Heart left ventricle (tissue), 16 donors: ENCODE data around the gene ALDH3A1. TPM values are rescaled to one million over a fixed set of nuclear protein-coding genes. Genes with fewer than 3 reads are reported as not detected.

ENCODE experiments used
- ATAC-seq, 4 donors: fragments of 200-7000 bp; cut with Tn5 transposase; one replicate each; pipeline ENCODE4 v1.9.1; 2020 to 2022; ENCODE audit warnings: moderate library complexity in 4 of 4, mild to moderate bottlenecking in 3 of 4, moderate number of reproducible peaks in 1 of 4
- DNase-seq, 5 donors: peaks; one replicate each; pipeline ENCODE4 v3.0.0-alpha.2; 2020
- H3K27ac ChIP-seq, 12 donors: fragments of 200-600 bp; sonication (generic) in 4 of 12; one replicate each; pipeline versions ENCODE4 v1.5.0 to v1.8.0; 2016 to 2022; ENCODE audit warnings: mild to moderate bottlenecking in 2 of 12
- H3K27me3 ChIP-seq, 9 donors: fragments of 200-600 bp; sonication (generic) in 2 of 9; one replicate each; pipeline versions ENCODE4 v1.5.1 to v1.8.0; 2016 to 2022; ENCODE audit warnings: mild to moderate bottlenecking in 3 of 9
- H3K36me3 ChIP-seq, 9 donors: fragments of 200-600 bp; sonication (generic) in 2 of 9; one replicate each; pipeline versions ENCODE4 v1.5.0 to v1.8.0; 2018 to 2022; ENCODE audit warnings: mild to moderate bottlenecking in 2 of 9
- H3K4me1 ChIP-seq, 12 donors: fragments of 200-600 bp; sonication (generic) in 4 of 12; one replicate each; pipeline versions ENCODE4 v1.5.0 to v1.8.0; 2016 to 2022; ENCODE audit warnings: mild to moderate bottlenecking in 3 of 12
- H3K4me3 ChIP-seq, 12 donors: fragments of 200-600 bp; sonication (generic) in 4 of 12; one replicate each; pipeline versions ENCODE4 v1.5.0 to v1.8.0; 2017 to 2022; ENCODE audit warnings: mild to moderate bottlenecking in 9 of 12, moderate library complexity in 4 of 12
- H3K9me3 ChIP-seq, 12 donors: fragments of 200-600 bp; sonication (generic) in 4 of 12; one replicate each; pipeline versions ENCODE4 v1.5.0 to v1.8.0; 2016 to 2022; ENCODE audit warnings: mild to moderate bottlenecking in 1 of 12
- CTCF ChIP-seq, 12 donors: fragments of 200-600 bp; sonication (generic) in 4 of 12; IDR thresholded peaks; one replicate each; pipeline versions ENCODE4 v1.5.0 to v1.8.0; 2018 to 2022; ENCODE audit warnings: antibody characterized with exemption in 12 of 12, mild to moderate bottlenecking in 5 of 12
- POLR2A ChIP-seq, 2 donors: fragments of 450-650 bp; IDR thresholded peaks; one replicate each; pipeline ENCODE4 v1.6.1; 2017; ENCODE audit warnings: antibody characterized with exemption in 2 of 2, mild to moderate bottlenecking in 2 of 2, moderate library complexity in 2 of 2
- WGBS, 4 donors: extraction: QIAGEN DNeasy Blood & Tissue Kit in 2 of 4; methylation state at CpG; one replicate each; pipeline versions ENCODE4 v1.1.5 to v1.1.7; 2013 to 2018; 5-methylcytosine and 5-hydroxymethylcytosine counted together
- intact Hi-C, 10 donors: fragments of 100-400 bp; cut with DNase I; formaldehyde crosslinking; loops; one replicate each; pipeline versions ENCODE4 v1.11.1 to v1.14.2; 2022
- polyA plus RNA-seq, 2 donors: library from polyadenylated mRNA; stranded (reverse); fragments of 200-250 nt; gene quantifications; one replicate each; pipeline ENCODE4 v1.2.3, GENCODE V29; 2013
- total RNA-seq, 9 donors: library from RNA; depleted of rRNA in 2 of 9; stranded (reverse); fragments of >200 nt in 2 of 9; fragmentation: NEBNext Ultra II Directional in 3 of 9; extraction: Animal tissue kit (Norgen Biotek cat#: 25700) in 3 of 9; gene quantifications; one replicate each; pipeline versions ENCODE4 v1.1.0 to v1.2.4, GENCODE V29; 2016 to 2023
- donor health status: ischemic (EF 13 %, LVEDD 7.1; RV severe dilation, severe dysfunction).
- donor health status: healthy with polysubstance abuse.
- donor health status: DM: no; HTN: yes; CAD: no.
- donor health status: DM: no; HTN: no; CAD: no.
- donor health status: ischemic (EF 25% LVEDD 6.9; RV normal size, moderate dysfunction).
- donor health status: ischemic (EF 25% LVEDD 5.7; RV mildly dilated, moderate dysfunction).
- donor health status: healthy.
- donor health status: DM: yes; HTN: yes; CAD: no.
- donor health status: ischemic (EF 35%, LVEDD 5.7; RV mildly dilated, moderate dysfunction).
- donor health status: nonischemic (EF 11% LVEDD 7.7; RV severe dilation, severe dysfunction).
- donor health status: DM: yes; HTN: yes; CAD: no.
- donor health status: PGD.
- donor health status: ischemic (EF 29% LVEDD 5.4; RV normal size, mild dysfunction).
- donor health status: nonischemic (EF 23%, LVEDD 6.1; RV moderate dilation, normal function).

The ALDH3A1 gene
- total and polyA plus RNA-seq, 11 donors: 0.04 to 1.1 (median 0.31) TPM; not detected in 6

GRCh38 chr17:19760746-19761145 lies 12.6 kb upstream of the ALDH3A1 start:
- H3K36me3 ChIP-seq: no peaks in the 10 kb centered on the region
- DNase-seq: no peak
- ATAC-seq: no peak
- no peak overlapping the region for H3K27ac ChIP-seq
- H3K27me3 ChIP-seq: no peaks in the 10 kb centered on the region
- H3K4me3 ChIP-seq: no peak overlapping the region
- peaks cover 0 to 8% (median 0%) of the 10 kb centered on the region in 12 donors for H3K4me1 ChIP-seq
- WGBS, 4 donors: 61 to 73% (median 65%) methylated on average over 9 of the region's 9 CpGs
- H3K9me3 ChIP-seq: no peaks in the 10 kb centered on the region
- TF ChIP-seq POLR2A (IDR thresholded peaks at IDR 0.05) (no peak), CTCF (IDR thresholded peaks at IDR 0.05) (no peak)
- intact Hi-C loops: loop anchor here in 7 of 10 donors (5.0 to 10.0 kb wide), 8 partner anchors 56 to 448 kb away; partner anchors contain the start of genes B9D1 (in 4 of the 7) and ALDH3A2 (in 2 of the 7)

- no peak for TF ChIP-seq POLR2A (IDR thresholded peaks at IDR 0.05)
- no peak for TF ChIP-seq CTCF (IDR thresholded peaks at IDR 0.05)
- Histone ChIP-seq H3K4me1 (peaks cover 0 to 8% (median 0%) of the 10 kb centered on the region in 12 donors), H3K4me3 (no peak overlapping the region), H3K27ac (no peak overlapping the region), H3K27me3 (no peaks in the 10 kb centered on the region), H3K9me3 (no peaks in the 10 kb centered on the region), H3K36me3 (no peaks in the 10 kb centered on the region)
- 79 to 87% (median 82%) methylated on average over 24 of the region's 24 CpGs for WGBS, 4 donors
- DNase-seq (peak in 1 of 5 donors; percentile 52), ATAC-seq (no peak)
- intact Hi-C loops: loop anchor here in 9 of 10 donors (5.0 to 10.0 kb wide), 11 partner anchors 55 to 448 kb away; partner anchors contain the start of genes ALDH3A2 (in 5 of the 9), B9D1 (in 4 of the 9) and SLC47A1 (in 1 of the 9)
Observed at GRCh38 chr17:19759568-19760549, 11.8 kb upstream of the ALDH3A1 start.

GRCh38 chr17:19757536-19758180 lies 9.6 kb upstream of the ALDH3A1 start:
- Histone ChIP-seq H3K27me3 (no peaks in the 10 kb centered on the region), H3K27ac (no peak overlapping the region), H3K36me3 (no peaks in the 10 kb centered on the region), H3K4me1 (peaks cover 0 to 13% (median 1%) of the 10 kb centered on the region in 12 donors), H3K4me3 (no peak overlapping the region), H3K9me3 (no peaks in the 10 kb centered on the region)
- TF ChIP-seq CTCF (IDR thresholded peaks at IDR 0.05) (no peak), POLR2A (IDR thresholded peaks at IDR 0.05) (no peak)
- ATAC-seq (no peak), DNase-seq (no peak)
- WGBS, 4 donors: 82 to 92% (median 90%) methylated on average over 12 of the region's 12 CpGs
- intact Hi-C loops: loop anchor here in 5 of 10 donors (5.0 to 10.0 kb wide), 5 partner anchors 53 to 390 kb away; partner anchors contain the start of genes ALDH3A2 (in 3 of the 5) and SLC47A1 (in 1 of the 5)
